Measurements from ENCODE around the gene TMEM167A. TPM values are rescaled to one million over a fixed set of nuclear protein-coding genes. Genes with fewer than 3 reads are reported as not detected.

TMEM167A gene
- total RNA-seq, 1 experiment from 2014 or later = 108 TPM

GRCh38 chr5:83099445-83099844 lies 22.3 kb upstream of the TMEM167A start:
- H4K20me1 ChIP-seq (ENCODE audit: insufficient read depth) = no peaks in the 10 kb centered on the region
- no peak for DNase-seq (ENCODE audit: low read depth, low spot score)
- H3K27me3 ChIP-seq (ENCODE audit: insufficient read depth, low read length) = no peaks in the 10 kb centered on the region
- intact Hi-C loops (cut with micrococcal nuclease) = loop anchor here (5.0 kb wide), 1 partner anchor 137 kb away; no protein-coding TSS in a partner anchor
- ChIA-PET RAD21 (ENCODE audit: low non-redundant PET in 1 of 2, low total read pairs in 2 of 2, uncharacterized antibody in 2 of 2, unreplicated experiment in 2 of 2) (no interaction called here), POLR2A (no interaction called here), CTCF (no interaction called here)
- no peaks in the 10 kb centered on the region for H3K36me3 ChIP-seq (ENCODE audit: control insufficient read depth in 1 of 2, insufficient read depth in 2 of 2, low read length in 2 of 2)
- H3K9me2 ChIP-seq (ENCODE audit: insufficient read depth) = no peaks in the 10 kb centered on the region
- BruUV-seq (replicated peaks) = no TSS peak
- ATAC-seq = no peak
- peaks cover 44 to 58% of the 10 kb centered on the region in 2 experiments for H3K4me1 ChIP-seq (ENCODE audit: control insufficient read depth in 1 of 2, insufficient read depth in 2 of 2, low read length in 2 of 2)
- no peak overlapping the region for H3K27ac ChIP-seq (ENCODE audit: low read depth, low read length)
- H3K9ac ChIP-seq (ENCODE audit: low read length) = no peak overlapping the region
- no peak overlapping the region for H3K4me3 ChIP-seq (replicated peaks in 1 of 2; ENCODE audit: low read depth in 1 of 2, low read length in 2 of 2)
- peaks cover 83% of the 10 kb centered on the region for H3K79me2 ChIP-seq (ENCODE audit: insufficient read depth, low read length)
- H3K9me3 ChIP-seq (ENCODE audit: control insufficient read depth in 1 of 2, insufficient read depth in 1 of 2, low read depth in 1 of 2, low read length in 2 of 2) = no peaks in the 10 kb centered on the region
- TF ChIP-seq, protein P1, sequence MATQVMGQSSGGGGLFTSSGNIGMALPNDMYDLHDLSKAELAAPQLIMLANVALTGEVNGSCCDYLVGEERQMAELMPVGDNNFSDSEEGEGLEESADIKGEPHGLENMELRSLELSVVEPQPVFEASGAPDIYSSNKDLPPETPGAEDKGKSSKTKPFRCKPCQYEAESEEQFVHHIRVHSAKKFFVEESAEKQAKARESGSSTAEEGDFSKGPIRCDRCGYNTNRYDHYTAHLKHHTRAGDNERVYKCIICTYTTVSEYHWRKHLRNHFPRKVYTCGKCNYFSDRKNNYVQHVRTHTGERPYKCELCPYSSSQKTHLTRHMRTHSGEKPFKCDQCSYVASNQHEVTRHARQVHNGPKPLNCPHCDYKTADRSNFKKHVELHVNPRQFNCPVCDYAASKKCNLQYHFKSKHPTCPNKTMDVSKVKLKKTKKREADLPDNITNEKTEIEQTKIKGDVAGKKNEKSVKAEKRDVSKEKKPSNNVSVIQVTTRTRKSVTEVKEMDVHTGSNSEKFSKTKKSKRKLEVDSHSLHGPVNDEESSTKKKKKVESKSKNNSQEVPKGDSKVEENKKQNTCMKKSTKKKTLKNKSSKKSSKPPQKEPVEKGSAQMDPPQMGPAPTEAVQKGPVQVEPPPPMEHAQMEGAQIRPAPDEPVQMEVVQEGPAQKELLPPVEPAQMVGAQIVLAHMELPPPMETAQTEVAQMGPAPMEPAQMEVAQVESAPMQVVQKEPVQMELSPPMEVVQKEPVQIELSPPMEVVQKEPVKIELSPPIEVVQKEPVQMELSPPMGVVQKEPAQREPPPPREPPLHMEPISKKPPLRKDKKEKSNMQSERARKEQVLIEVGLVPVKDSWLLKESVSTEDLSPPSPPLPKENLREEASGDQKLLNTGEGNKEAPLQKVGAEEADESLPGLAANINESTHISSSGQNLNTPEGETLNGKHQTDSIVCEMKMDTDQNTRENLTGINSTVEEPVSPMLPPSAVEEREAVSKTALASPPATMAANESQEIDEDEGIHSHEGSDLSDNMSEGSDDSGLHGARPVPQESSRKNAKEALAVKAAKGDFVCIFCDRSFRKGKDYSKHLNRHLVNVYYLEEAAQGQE (IDR thresholded peaks at IDR 0.05; ENCODE audit: low read depth) = no peak
- TF ChIP-seq TCF7L2 (IDR thresholded peaks at IDR 0.05; ENCODE audit: borderline replicate concordance, extremely low read depth, insufficient read depth, insufficient read length) (peak; percentile 78), RAD21 (IDR thresholded peaks at IDR 0.05; ENCODE audit: low read depth) (no peak)
- no peak overlapping the region for H2AFZ ChIP-seq (ENCODE audit: low read depth, low read length, poor library complexity, severe bottlenecking)
- H3K4me2 ChIP-seq (ENCODE audit: low read length) = peak overlapping the region; percentile 7; the same call in 1 of the 2 replicates

- RAD21 ChIA-PET (ENCODE audit: low non-redundant PET in 1 of 2, low total read pairs in 2 of 2, uncharacterized antibody in 2 of 2, unreplicated experiment in 2 of 2) = no interaction called here
- POLR2A ChIA-PET = no interaction called here
- CTCF ChIA-PET = no interaction called here
- ATAC-seq = no peak
- H3K27ac ChIP-seq (ENCODE audit: low read depth, low read length) = peak overlapping the region; percentile 66; the same call in 1 of the 2 replicates
- no peak for DNase-seq (ENCODE audit: low read depth, low spot score)
- peaks cover 44 to 58% of the 10 kb centered on the region in 2 experiments for H3K4me1 ChIP-seq (ENCODE audit: control insufficient read depth in 1 of 2, insufficient read depth in 2 of 2, low read length in 2 of 2)
- H4K20me1 ChIP-seq (ENCODE audit: insufficient read depth) = no peaks in the 10 kb centered on the region
- H3K9me2 ChIP-seq (ENCODE audit: insufficient read depth) = no peaks in the 10 kb centered on the region
- H3K27me3 ChIP-seq (ENCODE audit: insufficient read depth, low read length) = no peaks in the 10 kb centered on the region
- no peak overlapping the region for H3K4me3 ChIP-seq (replicated peaks in 1 of 2; ENCODE audit: low read depth in 1 of 2, low read length in 2 of 2)
- H3K4me2 ChIP-seq (ENCODE audit: low read length) = peak overlapping the region; percentile 7; the same call in 1 of the 2 replicates
- H3K36me3 ChIP-seq (ENCODE audit: control insufficient read depth in 1 of 2, insufficient read depth in 2 of 2, low read length in 2 of 2) = no peaks in the 10 kb centered on the region
- BruUV-seq (replicated peaks) = no TSS peak
- H3K9ac ChIP-seq (ENCODE audit: low read length) = no peak overlapping the region
- intact Hi-C loops (cut with micrococcal nuclease) = loop anchor here (5.0 kb wide), 1 partner anchor 137 kb away; no protein-coding TSS in a partner anchor
- peaks cover 83% of the 10 kb centered on the region for H3K79me2 ChIP-seq (ENCODE audit: insufficient read depth, low read length)
- no peak overlapping the region for H2AFZ ChIP-seq (ENCODE audit: low read depth, low read length, poor library complexity, severe bottlenecking)
- H3K9me3 ChIP-seq (ENCODE audit: control insufficient read depth in 1 of 2, insufficient read depth in 1 of 2, low read depth in 1 of 2, low read length in 2 of 2) = no peaks in the 10 kb centered on the region
- TF ChIP-seq YY1 (IDR thresholded peaks at IDR 0.05; ENCODE audit: extremely low read depth, insufficient replicate concordance, low read depth, low read length) (no peak), SP1 (IDR thresholded peaks at IDR 0.05; ENCODE audit: low read depth) (no peak), FOSL1 (IDR thresholded peaks at IDR 0.05; ENCODE audit: low read depth) (no peak), ZNF274 (IDR thresholded peaks at IDR 0.05; ENCODE audit: low read depth, low read length) (no peak), ZFX (IDR thresholded peaks at IDR 0.05) (no peak), EZH2phosphoT487 (IDR thresholded peaks at IDR 0.05; ENCODE audit: borderline replicate concordance) (no peak), POLR2AphosphoS5 (IDR thresholded peaks at IDR 0.05; ENCODE audit: low read depth, low read length) (no peak), ELF1 (IDR thresholded peaks at IDR 0.05; ENCODE audit: borderline replicate concordance, low read depth) (no peak)
- TF ChIP-seq, protein P1 (IDR thresholded peaks at IDR 0.05; ENCODE audit: low read depth) = no peak
- TF ChIP-seq, protein P2, sequence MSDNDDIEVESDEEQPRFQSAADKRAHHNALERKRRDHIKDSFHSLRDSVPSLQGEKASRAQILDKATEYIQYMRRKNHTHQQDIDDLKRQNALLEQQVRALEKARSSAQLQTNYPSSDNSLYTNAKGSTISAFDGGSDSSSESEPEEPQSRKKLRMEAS (IDR thresholded peaks at IDR 0.05) = no peak
Measured at GRCh38 chr5:83099001-83099400, 21.8 kb upstream of the TMEM167A start.
